NCI-H524 treated with DMSO at 0.1 percent for 48 hours (cell line): ENCODE results near the gene CYTH4.

ENCODE experiments used
- DNase-seq: peaks from one replicate; lab custom pipeline; 2025; lab: John Stamatoyannopoulos, UW

The CYTH4 gene

DNA sequence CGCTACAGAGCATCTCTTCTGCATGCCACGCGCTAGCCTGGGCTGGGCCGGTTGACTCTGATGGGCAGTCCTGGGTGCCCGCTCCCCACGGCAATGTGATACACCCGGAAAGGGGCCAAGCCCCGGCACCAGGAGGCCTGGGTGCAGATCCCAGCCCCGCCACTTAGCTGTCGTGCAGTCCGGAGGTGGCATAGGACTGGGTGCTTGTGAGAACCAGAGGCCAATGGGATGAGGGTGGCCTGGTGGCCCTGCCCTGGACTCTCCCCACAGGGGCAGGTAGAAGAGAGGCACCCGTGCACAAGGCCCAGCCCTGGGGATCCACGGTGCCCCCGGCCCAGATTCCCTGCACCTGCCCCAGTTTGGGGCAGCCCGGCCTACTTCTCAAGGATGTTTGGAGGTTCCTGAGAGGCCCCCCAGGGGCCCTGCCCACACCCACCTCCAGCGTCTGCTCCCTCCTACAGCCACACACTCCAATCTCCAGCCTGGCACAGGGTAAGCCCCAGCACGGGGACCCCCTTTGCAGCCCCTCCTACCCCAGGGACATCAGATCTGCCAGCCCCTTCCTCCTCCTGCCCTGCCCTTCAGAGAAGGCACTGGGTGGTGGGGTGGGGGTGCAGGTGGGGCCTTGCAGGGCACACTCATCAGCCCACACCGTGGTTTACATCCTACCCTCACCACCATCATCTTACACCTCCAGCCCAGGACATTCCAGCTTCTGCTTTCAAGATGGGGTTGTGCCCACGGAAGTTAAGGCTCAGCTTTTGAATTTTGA, 66.9 kb downstream of the CYTH4 start:
- no peak for DNase-seq

DNA sequence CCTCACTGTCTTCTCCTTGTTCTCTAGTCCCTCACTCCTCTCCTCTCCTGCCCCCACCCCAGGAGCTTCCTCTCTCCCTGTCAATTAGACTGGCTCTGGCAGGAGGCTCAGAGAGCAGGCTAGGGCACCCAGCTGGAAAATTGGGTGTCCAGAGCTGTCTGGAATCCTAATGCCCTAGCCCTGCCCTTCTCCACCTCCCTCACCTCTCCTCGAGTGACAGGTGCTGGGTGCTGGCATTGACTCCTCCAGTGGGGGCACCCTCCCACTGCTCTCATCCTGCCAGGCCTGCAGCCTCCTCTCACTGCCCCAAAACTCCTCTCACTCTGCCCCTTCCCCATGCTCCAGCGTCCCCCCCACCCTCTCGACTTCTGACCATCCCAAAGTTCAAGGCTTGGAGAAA, 68.9 kb downstream of the CYTH4 start:
- no peak for DNase-seq

DNA sequence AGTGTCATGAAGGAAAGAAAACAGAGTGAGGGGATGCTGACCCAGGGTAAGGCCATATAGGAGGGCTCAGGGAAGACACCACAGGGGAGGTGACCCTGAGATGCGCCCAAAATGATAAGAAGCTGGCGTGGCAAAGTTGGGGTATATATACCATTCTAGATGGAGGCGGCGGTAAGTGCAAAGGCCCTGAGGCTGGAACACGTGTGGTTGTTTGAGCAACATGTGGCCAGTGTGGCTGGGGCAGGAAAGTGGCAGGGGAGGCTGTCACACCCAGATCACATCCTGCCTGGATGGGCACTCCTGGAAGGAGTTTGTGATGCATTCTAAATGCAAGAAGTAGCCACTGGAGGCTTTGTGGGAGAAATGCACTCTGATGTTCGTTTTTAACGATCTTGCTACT, 70.2 kb downstream of the CYTH4 start:
- no peak for DNase-seq

DNA sequence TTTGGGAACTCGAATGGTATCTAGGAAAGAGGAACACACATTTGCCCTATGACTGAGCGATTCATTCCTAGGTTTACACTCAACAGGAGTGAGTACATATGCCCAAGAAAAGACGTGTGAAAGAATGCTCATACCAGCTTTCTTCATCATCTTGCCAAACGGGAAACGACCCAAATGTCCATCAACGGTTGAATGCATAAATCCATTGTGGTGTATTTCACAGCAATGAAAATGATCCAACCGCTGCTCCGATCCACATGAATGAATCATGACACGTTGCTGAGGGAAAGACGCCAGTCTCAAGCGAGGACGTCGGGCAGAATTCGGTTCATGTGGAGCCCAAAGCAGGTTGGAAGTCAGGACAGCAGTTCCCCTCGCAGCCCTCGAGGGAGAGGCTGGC, 71.5 kb downstream of the CYTH4 start:
- DNase-seq, result no peak

DNA sequence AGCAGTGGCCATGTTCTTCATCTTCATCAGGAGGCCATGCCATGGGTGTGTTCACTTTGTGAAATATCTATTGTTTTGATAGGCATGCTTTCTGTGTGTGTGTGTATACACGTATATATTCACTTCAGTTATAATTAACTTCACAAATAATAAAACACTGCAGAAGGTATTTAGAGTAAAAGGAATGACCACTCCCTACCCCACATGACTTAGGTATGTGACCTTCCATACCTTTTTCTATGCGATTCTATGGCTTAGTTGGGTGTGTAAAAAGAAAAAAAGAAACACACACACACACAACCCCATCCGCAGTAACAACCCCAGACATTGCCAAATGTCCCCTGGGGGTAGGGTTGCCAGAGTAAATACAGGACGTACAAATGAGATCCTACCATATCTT, 72.0 kb downstream of the CYTH4 start:
- DNase-seq, result no peak

DNA sequence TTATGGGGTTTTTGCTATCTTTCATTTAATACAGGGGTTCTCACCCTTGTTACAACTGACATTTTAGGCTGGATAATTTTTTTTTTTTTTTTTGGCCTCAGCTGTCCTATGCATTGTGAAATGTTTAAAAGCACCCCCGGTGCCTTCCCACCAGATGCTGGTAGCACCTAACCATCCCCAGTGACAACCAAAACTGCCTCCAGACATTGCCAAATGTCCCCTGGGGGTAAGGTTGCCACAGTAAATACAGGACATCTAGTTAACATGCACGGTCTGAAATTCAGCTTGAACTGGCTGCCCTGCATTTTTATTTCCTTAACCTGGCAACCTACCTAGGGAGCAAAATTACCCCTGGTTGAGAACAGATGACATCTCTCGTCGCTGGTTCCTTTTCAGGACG, 72.4 kb downstream of the CYTH4 start:
- no peak for DNase-seq

DNA sequence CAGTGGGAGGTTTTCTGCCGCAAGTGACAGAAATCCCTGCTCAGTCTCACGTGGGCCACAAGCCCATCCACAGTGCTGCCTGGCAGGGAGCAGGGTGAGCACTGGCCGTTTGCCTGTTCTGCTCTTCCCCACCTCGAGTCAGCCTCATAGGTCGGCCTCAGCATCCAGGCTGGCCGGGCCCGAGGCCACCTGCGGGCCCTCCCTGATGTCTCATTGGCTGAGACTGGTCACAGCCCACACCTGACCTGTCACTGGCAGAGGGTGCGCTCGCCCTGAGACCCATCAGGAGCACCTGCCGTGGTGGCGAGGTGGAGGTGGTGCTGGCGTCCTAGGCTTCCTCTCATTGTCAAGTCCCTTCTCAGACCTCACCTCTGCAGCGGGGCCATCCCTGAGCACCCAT, 72.9 kb downstream of the CYTH4 start:
- DNase-seq, result no peak

DNA sequence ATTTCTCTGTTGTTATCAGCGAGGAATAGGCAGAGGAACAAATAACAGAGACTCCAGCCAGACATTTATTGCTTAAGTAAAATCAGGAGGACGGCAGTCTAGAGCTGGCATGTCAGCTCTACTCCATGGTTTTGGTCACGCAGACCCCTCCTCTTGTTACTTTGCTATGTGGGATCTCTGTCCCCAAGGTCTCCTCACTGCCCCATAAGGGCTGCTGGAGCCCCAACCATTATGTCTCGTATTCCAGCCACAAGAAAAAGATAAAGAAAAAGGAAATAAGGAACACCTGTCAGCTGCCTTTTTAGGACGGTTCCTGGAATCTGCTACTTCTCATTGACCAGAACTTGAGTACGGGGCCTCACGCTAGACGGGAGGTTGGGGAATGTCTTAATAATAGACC, 74.6 kb downstream of the CYTH4 start:
- no peak for DNase-seq

DNA sequence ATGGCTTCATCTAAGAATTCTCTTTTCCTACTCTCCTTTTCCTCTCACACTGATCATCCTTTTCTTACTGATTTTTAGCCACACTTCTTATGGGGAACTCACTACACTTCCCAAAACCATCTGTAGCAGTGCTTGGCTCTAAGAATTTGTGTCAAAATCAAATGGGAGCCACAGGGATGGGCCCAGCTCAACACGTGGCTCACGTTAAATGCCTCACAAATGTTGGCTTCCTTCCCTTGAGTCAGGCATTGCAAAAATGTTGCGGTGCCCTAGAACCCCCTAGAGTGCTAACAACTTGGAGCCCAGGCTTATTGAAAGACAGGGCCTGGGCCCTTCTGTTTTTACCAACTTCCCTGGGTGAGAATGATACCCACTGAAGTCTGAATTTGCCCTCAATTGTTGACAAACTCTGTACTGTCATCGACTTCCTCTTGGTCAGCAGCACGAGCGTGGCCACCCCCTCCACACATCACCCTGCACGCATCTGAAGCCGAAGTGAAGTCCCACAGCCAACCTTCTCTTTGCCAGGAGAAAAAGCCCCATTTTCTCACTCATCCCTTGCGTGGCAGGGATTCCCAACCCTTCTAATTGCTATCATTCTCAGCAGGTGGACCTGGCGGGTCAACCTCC, 75.3 kb downstream of the CYTH4 start:
- DNase-seq, result no peak

DNA sequence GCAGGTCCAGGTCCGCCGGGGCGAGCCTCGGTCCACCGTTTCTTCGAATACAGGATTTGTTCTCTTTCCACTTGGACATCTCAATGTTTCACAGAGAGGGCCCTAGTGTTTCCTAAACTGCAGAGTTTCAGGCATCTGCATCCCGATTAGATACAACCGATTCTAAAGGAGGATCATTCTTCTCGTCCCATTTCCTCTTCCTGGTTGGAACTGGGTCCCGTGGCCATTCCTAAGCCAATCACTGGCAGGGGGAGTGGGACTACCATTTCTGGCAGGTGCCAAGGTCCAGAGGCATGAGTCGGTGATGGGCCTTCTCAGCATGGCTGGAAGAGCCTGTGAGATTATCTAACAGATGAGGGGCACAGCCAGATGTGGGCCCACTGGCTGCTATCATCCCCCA, 76.1 kb downstream of the CYTH4 start:
- DNase-seq, result no peak

DNA sequence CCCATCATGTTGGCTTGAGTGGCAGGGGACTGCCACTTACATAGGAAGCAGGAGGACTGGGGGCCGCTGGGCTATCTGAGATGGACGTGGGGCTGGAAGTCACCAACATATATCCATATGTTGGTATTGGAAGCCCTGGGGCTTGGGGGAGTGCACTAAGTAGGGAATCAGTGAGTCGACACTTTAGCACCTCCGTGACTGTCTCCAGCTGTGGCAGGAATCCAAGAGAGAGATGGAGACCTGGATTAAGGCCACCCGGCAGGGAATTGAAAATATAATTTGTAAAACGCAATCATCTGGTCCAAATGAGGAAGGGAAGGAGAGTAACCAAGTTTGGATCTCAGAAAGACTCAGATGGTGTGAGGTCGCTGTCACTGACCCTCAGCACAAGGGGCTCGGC, 76.6 kb downstream of the CYTH4 start:
- DNase-seq, result no peak

DNA sequence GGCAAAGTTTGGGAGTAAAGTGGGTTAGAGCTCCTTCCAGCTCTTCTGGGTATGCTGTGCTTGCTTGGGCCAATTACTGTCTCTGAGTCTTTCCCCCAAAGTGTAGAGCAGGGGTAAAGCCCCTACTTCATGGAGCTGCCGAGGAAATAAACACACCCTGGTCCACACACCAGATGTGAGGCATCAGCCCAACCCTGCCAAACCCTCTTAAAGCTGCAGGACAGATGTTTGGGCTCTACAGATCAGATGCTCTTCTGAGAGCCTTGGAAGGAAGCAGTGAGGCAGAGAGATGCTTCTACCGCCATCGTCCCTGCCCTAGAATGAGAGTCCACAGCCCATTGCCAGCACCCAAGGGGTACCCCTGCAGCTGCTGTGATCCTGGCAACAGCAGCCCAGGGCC, 80.3 kb downstream of the CYTH4 start:
- no peak for DNase-seq

DNA sequence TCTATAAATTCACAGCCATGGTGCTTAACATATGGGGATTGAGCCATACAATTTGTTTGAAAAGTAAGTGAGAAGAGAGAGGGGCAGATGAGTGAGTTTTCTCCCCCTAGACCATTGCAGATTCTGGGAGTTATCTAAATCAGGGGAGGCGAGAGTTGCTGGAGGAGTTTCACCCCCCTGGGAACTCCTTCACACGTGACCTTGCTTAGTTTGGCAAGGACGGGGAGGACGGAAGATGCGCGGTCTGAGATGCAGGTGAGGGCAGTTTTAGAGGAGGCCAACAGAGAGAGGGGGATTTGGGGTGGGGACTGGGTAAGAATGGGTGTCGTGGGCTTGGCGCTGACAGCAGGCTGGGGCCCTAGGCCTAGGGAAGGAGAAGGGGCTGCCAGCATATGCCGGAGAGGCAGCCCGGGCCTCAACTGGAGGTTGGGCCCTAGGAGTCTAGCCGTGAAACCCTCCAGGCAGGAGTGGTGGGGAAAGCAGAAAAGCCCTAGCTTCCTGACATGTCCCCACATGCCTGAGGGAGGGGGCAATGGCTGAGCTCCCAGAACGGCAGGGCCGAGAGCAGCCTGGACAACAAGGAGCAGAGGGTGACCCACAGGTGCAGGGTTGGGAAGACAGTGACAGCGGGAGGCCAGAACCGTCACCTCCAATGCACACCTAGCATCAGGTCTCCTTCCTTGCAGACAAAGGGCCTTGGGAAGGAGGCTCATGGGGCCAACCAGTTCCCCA, 81.1 kb downstream of the CYTH4 start:
- no peak for DNase-seq
